WTC11 (cell line): ENCODE measurements around the gene SINHCAF.

Experiments used
- ATF1 ChIP-seq: sonication (generic); formaldehyde crosslinking; IDR thresholded peaks from 2 replicates; pipeline ENCODE4 v1.8.1; 2023; ENCODE audit warnings: mild to moderate bottlenecking, moderate library complexity, missing genetic modification reagents
- ATF3 ChIP-seq: sonication (generic); formaldehyde crosslinking; conservative IDR thresholded peaks from 2 replicates; pipeline ENCODE4 v1.8.1; 2022; ENCODE audit warnings: mild to moderate bottlenecking, missing genetic modification reagents
- CBFB ChIP-seq: sonication (generic); formaldehyde crosslinking; IDR thresholded peaks from 2 replicates; pipeline ENCODE4 v1.8.1; 2022; ENCODE audit warnings: mild to moderate bottlenecking, low read depth, missing genetic modification reagents
- GABPB1 ChIP-seq: sonication (generic); formaldehyde crosslinking; IDR thresholded peaks from 2 replicates; pipeline ENCODE4 v1.8.1; 2023; ENCODE audit warnings: mild to moderate bottlenecking, missing genetic modification reagents
- HMGXB4 ChIP-seq: sonication (generic); formaldehyde crosslinking; IDR thresholded peaks from 2 replicates; pipeline ENCODE4 v1.8.1; 2023; ENCODE audit warnings: mild to moderate bottlenecking, moderate library complexity, missing genetic modification reagents
- JUN ChIP-seq: sonication (generic); formaldehyde crosslinking; IDR thresholded peaks from 2 replicates; pipeline ENCODE4 v1.8.0; 2023; ENCODE audit warnings: mild to moderate bottlenecking, missing genetic modification reagents
- MAX ChIP-seq: sonication (generic); formaldehyde crosslinking; IDR thresholded peaks from 2 replicates; pipeline ENCODE4 v1.8.0; 2022; ENCODE audit warnings: mild to moderate bottlenecking, missing genetic modification reagents
- SP1 ChIP-seq: sonication (generic); formaldehyde crosslinking; conservative IDR thresholded peaks from 2 replicates; pipeline ENCODE4 v1.8.1; 2022; ENCODE audit warnings: missing genetic modification reagents
- USF2 ChIP-seq: sonication (generic); formaldehyde crosslinking; IDR thresholded peaks from 2 replicates; pipeline ENCODE4 v1.8.1; 2023; ENCODE audit warnings: mild to moderate bottlenecking, missing genetic modification reagents, moderate library complexity
- ZNF263 ChIP-seq: sonication (generic); formaldehyde crosslinking; IDR thresholded peaks from 2 replicates; pipeline ENCODE4 v1.8.1; 2022; ENCODE audit warnings: low read depth, mild to moderate bottlenecking, moderate library complexity, missing genetic modification reagents
- TF ChIP-seq, protein P1 (sequence below): fragments of 200-600 bp; IDR thresholded peaks from 2 replicates; pipeline ENCODE4 v1.8.0; 2022; ENCODE audit warnings: antibody characterized with exemption
- TF ChIP-seq, protein P2 (sequence below): sonication (generic); formaldehyde crosslinking; IDR thresholded peaks from 2 replicates; pipeline ENCODE4 v1.8.1; 2023; ENCODE audit warnings: mild to moderate bottlenecking, missing genetic modification reagents
- TF ChIP-seq, protein P3 (sequence below): sonication (generic); formaldehyde crosslinking; IDR thresholded peaks from 2 replicates; pipeline ENCODE4 v1.8.1; 2023; ENCODE audit warnings: mild to moderate bottlenecking, missing genetic modification reagents, moderate library complexity

DNA sequence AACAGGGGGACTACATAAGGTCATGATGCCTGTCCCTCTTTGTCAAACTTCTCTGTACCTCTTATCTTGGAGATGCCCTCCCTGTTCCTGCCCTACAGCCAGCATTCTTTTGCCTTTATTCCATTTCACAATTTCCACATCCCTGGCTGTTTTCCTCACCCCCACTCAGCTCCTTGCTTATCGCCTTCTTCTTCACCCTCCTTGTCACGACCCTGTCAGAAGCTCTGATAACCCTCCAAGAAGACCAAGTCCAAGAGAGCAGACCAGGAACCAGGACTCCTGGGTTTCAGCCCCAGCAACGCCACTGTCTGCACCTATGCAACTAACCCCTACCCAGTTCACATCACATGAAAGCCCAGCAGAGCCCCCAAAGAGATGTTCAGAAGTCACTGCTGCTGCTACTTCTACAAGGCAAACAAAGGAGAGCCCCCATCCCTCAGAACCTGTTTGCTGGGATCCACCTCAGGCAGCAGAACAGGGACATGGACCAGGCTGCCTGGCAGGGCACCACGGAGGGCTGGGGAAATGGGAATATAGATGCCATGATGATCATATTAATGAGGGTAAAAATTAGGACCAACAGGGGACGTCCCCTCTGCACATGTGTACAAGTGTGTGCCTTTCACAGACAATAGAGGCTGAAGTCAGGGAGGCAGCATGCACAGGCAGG, 92.8 kb downstream of the SINHCAF start:
- no peak for TF ChIP-seq ZNF263 (CRISPR knock-in tag)
- no peak for TF ChIP-seq ATF1 (CRISPR knock-in tag)
- no peak for TF ChIP-seq USF2 (CRISPR knock-in tag)
- TF ChIP-seq, protein P1, sequence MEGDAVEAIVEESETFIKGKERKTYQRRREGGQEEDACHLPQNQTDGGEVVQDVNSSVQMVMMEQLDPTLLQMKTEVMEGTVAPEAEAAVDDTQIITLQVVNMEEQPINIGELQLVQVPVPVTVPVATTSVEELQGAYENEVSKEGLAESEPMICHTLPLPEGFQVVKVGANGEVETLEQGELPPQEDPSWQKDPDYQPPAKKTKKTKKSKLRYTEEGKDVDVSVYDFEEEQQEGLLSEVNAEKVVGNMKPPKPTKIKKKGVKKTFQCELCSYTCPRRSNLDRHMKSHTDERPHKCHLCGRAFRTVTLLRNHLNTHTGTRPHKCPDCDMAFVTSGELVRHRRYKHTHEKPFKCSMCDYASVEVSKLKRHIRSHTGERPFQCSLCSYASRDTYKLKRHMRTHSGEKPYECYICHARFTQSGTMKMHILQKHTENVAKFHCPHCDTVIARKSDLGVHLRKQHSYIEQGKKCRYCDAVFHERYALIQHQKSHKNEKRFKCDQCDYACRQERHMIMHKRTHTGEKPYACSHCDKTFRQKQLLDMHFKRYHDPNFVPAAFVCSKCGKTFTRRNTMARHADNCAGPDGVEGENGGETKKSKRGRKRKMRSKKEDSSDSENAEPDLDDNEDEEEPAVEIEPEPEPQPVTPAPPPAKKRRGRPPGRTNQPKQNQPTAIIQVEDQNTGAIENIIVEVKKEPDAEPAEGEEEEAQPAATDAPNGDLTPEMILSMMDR, result no peak
- TF ChIP-seq CBFB (CRISPR knock-in tag), result no peak
- no peak for TF ChIP-seq JUN (CRISPR knock-in tag)
- TF ChIP-seq ATF3 (CRISPR knock-in tag), result no peak
- TF ChIP-seq, protein P2, sequence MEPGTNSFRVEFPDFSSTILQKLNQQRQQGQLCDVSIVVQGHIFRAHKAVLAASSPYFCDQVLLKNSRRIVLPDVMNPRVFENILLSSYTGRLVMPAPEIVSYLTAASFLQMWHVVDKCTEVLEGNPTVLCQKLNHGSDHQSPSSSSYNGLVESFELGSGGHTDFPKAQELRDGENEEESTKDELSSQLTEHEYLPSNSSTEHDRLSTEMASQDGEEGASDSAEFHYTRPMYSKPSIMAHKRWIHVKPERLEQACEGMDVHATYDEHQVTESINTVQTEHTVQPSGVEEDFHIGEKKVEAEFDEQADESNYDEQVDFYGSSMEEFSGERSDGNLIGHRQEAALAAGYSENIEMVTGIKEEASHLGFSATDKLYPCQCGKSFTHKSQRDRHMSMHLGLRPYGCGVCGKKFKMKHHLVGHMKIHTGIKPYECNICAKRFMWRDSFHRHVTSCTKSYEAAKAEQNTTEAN (CRISPR knock-in tag), result no peak
- no peak for TF ChIP-seq SP1 (CRISPR knock-in tag)
- TF ChIP-seq MAX (CRISPR knock-in tag), result no peak
- no peak for TF ChIP-seq GABPB1 (CRISPR knock-in tag)
- no peak for TF ChIP-seq HMGXB4 (CRISPR knock-in tag)
- TF ChIP-seq, protein P3, sequence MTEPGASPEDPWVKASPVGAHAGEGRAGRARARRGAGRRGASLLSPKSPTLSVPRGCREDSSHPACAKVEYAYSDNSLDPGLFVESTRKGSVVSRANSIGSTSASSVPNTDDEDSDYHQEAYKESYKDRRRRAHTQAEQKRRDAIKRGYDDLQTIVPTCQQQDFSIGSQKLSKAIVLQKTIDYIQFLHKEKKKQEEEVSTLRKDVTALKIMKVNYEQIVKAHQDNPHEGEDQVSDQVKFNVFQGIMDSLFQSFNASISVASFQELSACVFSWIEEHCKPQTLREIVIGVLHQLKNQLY (CRISPR knock-in tag), result no peak
